ENCODE data around the gene CYGB. TPM values are rescaled to one million over a fixed set of nuclear protein-coding genes. Genes with fewer than 3 reads are reported as not detected.

The CYGB gene
- total and polyA plus RNA-seq, 2 of the 13 experiments (the other 11 are each of a cell fraction or from before 2014, with no cell fraction given) = 18.9 to 27.1 TPM

GRCh38 chr17:76529224-76530094, 8.1 kb downstream of the CYGB start (continued):
- TF ChIP-seq PRDM10 (CRISPR knock-in tag; IDR thresholded peaks at IDR 0.05; ENCODE audit: low read depth) (0 out of 2 replicates have a peak, but pooled peaks have one; percentile 15), ZNF747 (CRISPR knock-in tag; IDR thresholded peaks at IDR 0.05; ENCODE audit: borderline replicate concordance) (peak; percentile 65; the same call in 1 of the 2 replicates), ELF3 (CRISPR knock-in tag; IDR thresholded peaks at IDR 0.05) (peak; percentile 59), CC2D1A (CRISPR knock-in tag; IDR thresholded peaks at IDR 0.05) (no peak), ZFP82 (CRISPR knock-in tag; IDR thresholded peaks at IDR 0.05; ENCODE audit: borderline replicate concordance) (no peak), CEBPG (CRISPR knock-in tag; IDR thresholded peaks at IDR 0.05) (no peak), NFYB (CRISPR knock-in tag; IDR thresholded peaks at IDR 0.05) (no peak), ZNF567 (CRISPR knock-in tag; IDR thresholded peaks at IDR 0.05; ENCODE audit: borderline replicate concordance) (no peak), DPF2 (CRISPR knock-in tag; IDR thresholded peaks at IDR 0.05; ENCODE audit: borderline replicate concordance, low read depth) (peak; percentile 31; the same call in 1 of the 2 replicates), ZNF788 (CRISPR knock-in tag; IDR thresholded peaks at IDR 0.05; ENCODE audit: borderline replicate concordance) (peak; percentile 88), ETV6 (CRISPR knock-in tag; conservative IDR thresholded peaks at IDR 0.05) (no peak), PLRG1 (conservative IDR thresholded peaks at IDR 0.05) (no peak), NFE2L1 (CRISPR knock-in tag; IDR thresholded peaks at IDR 0.05; ENCODE audit: borderline replicate concordance) (no peak), KAT8 (CRISPR knock-in tag; IDR thresholded peaks at IDR 0.05) (0 out of 2 replicates have a peak, but pooled peaks have one; percentile 18), SP1 (IDR thresholded peaks at IDR 0.05) (no peak), SP1 (CRISPR knock-in tag; IDR thresholded peaks at IDR 0.05) (no peak), ZNF792 (CRISPR knock-in tag; IDR thresholded peaks at IDR 0.05) (no peak; the same call in 1 of the 2 replicates), GRHL1 (CRISPR knock-in tag; conservative IDR thresholded peaks at IDR 0.05) (no peak), GPN1 (CRISPR knock-in tag; IDR thresholded peaks at IDR 0.05; ENCODE audit: borderline replicate concordance) (no peak), REST (IDR thresholded peaks at IDR 0.05; ENCODE audit: borderline replicate concordance in 1 of 2, low read depth in 1 of 2, low read length in 2 of 2) (no peak), SAP130 (CRISPR knock-in tag; IDR thresholded peaks at IDR 0.05; ENCODE audit: low read depth) (peak; percentile 23; the same call in 1 of the 2 replicates), ELF4 (CRISPR knock-in tag; IDR thresholded peaks at IDR 0.05; ENCODE audit: borderline replicate concordance) (no peak)
